NCI-H82 treated with DMSO at 0.1 percent for 48 hours (cell line): ENCODE results near the gene PRKAG2.
"Not testable (repeated sequence)": the region's sequence is repeated elsewhere in the genome, so short reads cannot be mapped to it uniquely, and the experiment has no call there.

Experiments used
- DNase-seq: peaks from one replicate; lab custom pipeline; 2025; ENCODE audit not compliant: unreplicated experiment; lab: John Stamatoyannopoulos, UW

Gene PRKAG2

DNA sequence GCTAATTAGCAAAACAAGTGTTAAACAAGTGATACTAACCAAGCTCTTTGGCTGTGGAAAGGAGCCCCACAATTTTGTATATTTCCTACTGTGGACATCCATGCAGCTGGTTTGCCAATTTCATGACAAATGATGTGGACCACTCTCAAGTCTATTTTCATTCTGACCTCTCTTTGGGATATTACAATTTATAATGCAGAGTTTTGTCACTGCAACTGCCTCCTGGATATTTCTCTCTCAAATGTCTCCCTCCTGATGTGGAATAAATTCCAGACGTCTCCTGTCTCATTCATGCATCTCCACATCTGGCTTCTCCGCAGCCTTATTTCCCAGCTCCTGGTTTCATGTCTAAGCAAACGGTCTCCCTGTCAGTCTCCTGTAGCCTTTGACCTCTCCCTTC lies 276.6 kb downstream of the PRKAG2 start:
- DNase-seq: no peak

DNA sequence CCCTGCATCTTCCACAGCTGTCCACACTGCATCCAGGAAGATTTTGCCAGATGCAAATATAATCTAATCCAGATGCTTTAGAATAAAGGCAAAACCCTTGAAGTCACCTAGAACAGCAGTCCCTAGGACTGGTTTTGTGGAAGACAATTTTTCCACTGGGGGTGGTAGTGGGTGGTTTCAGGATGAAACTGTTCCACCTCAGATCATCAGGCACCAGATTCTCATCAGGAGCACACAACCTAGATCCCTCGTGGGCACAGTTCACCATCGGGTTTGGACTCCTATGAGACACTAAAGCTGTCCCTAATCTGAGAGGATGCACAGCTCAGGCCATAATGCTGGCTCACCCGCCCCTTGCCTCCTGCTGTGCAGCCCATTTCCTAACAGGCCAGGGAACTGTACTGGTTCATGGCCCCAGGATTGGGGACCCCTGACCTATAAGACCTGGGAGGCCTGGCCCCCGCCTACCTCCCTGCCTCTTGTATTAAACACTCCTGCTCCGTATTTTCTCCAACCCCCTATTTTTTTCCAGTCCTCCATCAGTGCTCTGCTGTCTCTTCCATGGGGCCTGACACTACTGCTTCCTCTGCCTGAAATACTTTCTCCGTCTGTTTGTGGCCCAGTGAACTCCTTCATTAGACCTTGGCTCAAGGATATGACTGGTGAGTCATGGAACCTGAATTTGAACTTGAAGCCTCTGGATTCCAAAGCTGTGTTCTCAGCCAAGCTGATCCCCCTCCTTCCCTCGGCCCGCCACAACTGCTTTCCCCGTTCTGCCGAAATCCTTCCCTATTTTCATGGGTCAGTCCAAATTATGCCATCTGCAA lies 277.3 kb downstream of the PRKAG2 start:
- no peak for DNase-seq

GRCh38 chr7:151597541-151598444 lies 279.1 kb downstream of the PRKAG2 start:
- no peak for DNase-seq

- DNase-seq: no peak
These were observed 281.1 kb downstream of the PRKAG2 start for GRCh38 chr7:151595702-151596350.

GRCh38 chr7:151592868-151593486 lies 283.9 kb downstream of the PRKAG2 start:
- DNase-seq: no peak

- no peak for DNase-seq
These were observed 284.6 kb downstream of the PRKAG2 start for GRCh38 chr7:151592330-151592729.

GRCh38 chr7:151591866-151592265 lies 285.0 kb downstream of the PRKAG2 start:
- no peak for DNase-seq

- DNase-seq: no peak
These were observed 285.8 kb downstream of the PRKAG2 start for GRCh38 chr7:151590850-151591771.

DNA sequence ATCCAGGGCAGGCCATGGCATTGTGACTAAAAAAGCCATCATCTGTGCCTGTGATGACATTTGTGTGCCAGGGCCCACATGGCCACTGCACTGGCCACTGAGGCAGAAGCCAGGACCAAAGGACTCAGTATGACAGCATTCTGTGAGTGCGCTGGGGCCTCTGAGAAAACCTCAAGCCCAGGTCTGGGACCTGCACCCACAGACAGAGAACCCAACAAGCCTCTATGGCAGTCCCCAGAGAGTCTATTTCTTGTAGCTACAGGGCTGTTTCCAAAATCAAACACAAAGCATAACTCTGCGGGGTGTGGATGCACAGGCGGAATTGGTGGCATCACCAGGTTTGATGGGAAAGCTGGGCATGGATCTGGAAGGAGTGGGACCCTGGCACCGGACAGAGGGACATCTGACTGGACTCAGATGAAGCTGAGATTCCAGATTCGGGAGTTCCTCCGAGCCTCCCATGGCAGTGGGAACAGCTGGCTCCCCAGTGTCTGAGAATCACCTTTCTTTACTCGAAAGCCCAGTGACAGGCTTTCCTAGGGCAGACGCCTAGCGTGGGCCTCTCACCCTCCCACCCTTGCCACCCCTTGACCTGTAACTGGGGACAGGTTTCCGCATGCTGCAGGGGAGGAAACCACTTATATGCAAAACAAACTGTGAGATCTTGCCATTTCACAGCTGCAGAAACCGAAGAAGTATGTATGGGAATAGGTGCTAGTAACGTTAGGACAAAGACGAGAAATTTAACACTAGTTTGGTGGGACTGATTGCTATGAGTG lies 286.7 kb downstream of the PRKAG2 start:
- DNase-seq: no peak

- DNase-seq: no peak
These were observed 287.9 kb downstream of the PRKAG2 start for GRCh38 chr7:151588982-151589381.

- DNase-seq: no peak
These were observed 290.2 kb downstream of the PRKAG2 start for GRCh38 chr7:151586531-151587260.

DNA sequence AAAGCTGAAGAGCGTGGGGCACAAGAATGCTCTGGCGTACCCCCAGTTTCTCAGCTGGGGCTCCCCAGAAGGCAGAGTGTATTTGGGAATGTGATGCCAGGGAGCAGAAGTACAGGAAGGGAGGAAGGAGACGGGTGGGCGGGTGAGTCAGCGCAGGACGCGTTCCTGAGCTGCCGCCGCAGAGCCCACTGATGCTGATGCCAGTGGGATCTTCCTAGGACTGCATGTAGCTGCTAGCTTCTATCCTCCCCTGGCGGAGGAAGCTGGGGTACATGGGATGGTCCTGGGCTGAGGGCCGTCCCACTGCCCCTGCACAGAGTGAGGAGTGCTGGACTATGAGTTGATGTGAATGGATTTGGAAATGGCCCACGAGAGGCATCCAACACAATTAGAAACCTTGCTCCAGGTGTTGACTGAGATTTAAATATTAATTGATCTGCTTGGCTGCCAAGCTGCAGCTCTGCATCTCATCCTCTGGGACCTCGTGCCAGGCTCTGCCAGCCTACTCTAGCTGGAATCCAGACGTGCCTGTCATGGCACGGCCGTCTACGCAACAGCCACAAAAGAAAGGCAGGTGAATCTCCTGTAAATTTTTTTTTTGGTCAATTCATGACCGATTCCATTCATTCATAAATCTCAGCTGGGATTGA lies 291.0 kb downstream of the PRKAG2 start:
- DNase-seq: no peak

GRCh38 chr7:151581741-151582140 lies 295.2 kb downstream of the PRKAG2 start:
- DNase-seq: no peak

- no peak for DNase-seq
These were observed 297.3 kb downstream of the PRKAG2 start for GRCh38 chr7:151579644-151580043.

DNA sequence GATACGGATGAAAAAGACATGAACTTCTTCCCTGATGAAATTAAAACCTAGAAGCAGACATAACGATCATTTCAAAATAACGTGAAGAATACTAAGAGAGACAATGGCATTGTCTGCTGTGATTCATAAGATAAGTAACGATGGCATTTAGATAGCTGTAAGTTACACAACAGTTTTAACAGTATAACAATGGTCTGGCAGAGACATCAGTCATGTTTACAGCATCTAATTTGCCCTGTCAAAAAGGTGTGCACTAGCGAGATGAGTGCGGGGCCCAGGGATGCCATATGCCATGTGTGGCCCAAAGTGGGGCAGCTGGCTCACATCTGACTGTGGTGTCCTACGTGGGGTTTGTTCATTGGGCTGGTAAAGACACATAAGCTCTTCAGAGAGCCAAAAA lies 301.5 kb downstream of the PRKAG2 start:
- DNase-seq: no peak

GRCh38 chr7:151573046-151573445 lies 303.9 kb downstream of the PRKAG2 start:
- DNase-seq: not testable (repeated sequence)

GRCh38 chr7:151572136-151572535 lies 304.8 kb downstream of the PRKAG2 start:
- DNase-seq: no peak

DNA sequence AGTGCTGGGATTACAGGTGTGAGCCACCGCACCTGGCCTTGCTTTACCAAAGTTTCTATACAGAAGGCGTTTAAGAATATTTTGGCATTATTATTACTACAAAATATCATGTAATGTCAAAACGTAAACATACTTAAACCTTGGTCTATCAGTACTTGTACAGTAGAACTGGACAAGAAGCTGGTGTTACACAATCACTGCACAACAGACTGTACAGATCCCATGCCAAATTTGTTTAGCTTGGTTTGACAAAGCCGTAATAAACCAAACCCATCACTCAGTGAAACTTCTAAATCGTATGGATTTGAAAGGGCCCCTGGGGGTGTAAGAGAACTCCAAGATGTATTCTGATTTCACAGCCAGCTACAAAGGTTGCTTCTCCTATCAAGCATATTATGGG lies 305.4 kb downstream of the PRKAG2 start:
- no peak for DNase-seq
